Coronary artery (tissue), 2 donors: ENCODE measurements around the gene SDE2.

Source experiments
- DNase-seq: peaks from one replicate; pipeline ENCODE4 v3.0.0-alpha.2; 2017; ENCODE audit warnings: low spot score
- H3K27ac ChIP-seq, 2 donors: fragments of 200-600 bp; sonication (generic); one replicate each; pipeline ENCODE4 v1.5.1; 2016 to 2019
- H3K4me3 ChIP-seq: fragments of 200-600 bp; sonication (generic); 2 replicates; pipeline ENCODE4 v1.5.1; 2016; ENCODE audit warnings: mild to moderate bottlenecking, moderate library complexity
- TF ChIP-seq, protein P1 (sequence below): fragments of 200-600 bp; sonication (generic); IDR thresholded peaks from one replicate; pipeline ENCODE4 v1.5.1; 2019; ENCODE audit warnings: antibody characterized with exemption

SDE2 gene

DNA sequence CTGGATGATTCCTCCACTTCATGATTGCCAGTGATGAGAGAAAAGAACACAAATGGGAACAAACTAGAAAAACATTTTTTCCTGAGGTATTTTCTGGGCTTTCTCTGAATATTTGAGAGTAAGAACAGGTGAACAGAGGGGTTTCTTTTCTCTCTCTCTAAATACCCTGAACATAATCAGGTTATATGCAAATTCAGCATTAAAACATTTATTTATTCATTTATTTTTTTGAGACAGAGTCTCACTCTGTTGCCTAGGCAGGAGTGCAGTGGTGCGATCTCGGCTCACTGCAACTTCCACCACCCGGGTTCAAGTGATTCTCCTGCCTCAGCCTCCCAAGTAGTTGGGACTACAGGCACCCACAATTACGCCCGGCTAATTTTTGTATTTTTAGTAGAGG is 52.3 kb downstream of the SDE2 start:
- no peak overlapping the region for H3K4me3 ChIP-seq
- no peak overlapping the region for H3K27ac ChIP-seq
- no peak for DNase-seq
- TF ChIP-seq, protein P1, sequence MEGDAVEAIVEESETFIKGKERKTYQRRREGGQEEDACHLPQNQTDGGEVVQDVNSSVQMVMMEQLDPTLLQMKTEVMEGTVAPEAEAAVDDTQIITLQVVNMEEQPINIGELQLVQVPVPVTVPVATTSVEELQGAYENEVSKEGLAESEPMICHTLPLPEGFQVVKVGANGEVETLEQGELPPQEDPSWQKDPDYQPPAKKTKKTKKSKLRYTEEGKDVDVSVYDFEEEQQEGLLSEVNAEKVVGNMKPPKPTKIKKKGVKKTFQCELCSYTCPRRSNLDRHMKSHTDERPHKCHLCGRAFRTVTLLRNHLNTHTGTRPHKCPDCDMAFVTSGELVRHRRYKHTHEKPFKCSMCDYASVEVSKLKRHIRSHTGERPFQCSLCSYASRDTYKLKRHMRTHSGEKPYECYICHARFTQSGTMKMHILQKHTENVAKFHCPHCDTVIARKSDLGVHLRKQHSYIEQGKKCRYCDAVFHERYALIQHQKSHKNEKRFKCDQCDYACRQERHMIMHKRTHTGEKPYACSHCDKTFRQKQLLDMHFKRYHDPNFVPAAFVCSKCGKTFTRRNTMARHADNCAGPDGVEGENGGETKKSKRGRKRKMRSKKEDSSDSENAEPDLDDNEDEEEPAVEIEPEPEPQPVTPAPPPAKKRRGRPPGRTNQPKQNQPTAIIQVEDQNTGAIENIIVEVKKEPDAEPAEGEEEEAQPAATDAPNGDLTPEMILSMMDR, result no peak

DNA sequence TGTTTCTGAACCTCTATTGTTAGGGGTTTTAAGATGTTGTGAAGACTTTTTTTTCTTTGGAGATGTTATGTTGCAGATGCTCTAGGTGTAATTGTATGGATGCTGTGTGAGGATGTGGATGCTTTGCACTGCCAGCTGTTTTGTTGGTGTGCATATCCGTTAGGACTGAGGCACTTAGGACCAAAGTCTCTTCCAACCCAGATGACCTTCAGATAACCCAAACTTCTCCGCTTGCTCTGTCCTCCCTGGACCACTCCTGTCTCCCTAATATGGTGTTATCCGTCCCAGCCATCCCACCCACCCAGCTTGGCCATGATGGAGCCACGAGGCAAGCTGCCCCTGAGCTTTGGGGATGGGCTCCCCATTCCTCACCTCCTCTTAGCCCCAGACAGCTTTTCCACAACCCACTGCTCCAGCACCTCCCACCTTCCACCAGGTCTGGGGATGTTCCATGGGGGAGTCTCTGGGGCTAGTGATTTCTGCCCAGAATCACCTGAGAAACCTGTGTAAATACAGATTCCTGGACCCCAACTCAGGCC is 53.0 kb downstream of the SDE2 start:
- TF ChIP-seq, protein P1, result no peak
- no peak overlapping the region for H3K4me3 ChIP-seq
- no peak overlapping the region for H3K27ac ChIP-seq
- DNase-seq, result no peak

DNA sequence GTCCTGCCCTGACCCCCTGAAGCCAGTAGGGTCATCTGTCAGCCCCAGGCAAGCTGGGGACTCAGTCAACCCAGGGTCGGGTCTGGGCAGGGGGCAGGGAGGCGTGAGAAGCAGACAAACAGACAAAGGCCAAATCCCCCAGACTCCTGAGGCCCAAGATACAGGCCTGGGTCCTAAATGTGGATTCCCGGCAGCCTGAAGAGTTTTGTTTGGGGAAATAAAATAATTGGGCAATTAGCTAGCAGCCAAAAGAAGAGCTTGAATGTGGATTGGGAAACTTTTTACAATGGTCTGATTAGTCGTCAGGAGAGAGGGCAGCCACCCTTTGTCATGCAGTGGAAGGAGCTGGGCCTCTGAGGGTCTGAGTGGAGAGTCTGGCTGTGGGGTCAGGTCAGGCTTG is 53.6 kb downstream of the SDE2 start:
- Histone ChIP-seq H3K4me3 (no peak overlapping the region), H3K27ac (no peak overlapping the region)
- no peak for DNase-seq
- TF ChIP-seq, protein P1, result no peak

DNA sequence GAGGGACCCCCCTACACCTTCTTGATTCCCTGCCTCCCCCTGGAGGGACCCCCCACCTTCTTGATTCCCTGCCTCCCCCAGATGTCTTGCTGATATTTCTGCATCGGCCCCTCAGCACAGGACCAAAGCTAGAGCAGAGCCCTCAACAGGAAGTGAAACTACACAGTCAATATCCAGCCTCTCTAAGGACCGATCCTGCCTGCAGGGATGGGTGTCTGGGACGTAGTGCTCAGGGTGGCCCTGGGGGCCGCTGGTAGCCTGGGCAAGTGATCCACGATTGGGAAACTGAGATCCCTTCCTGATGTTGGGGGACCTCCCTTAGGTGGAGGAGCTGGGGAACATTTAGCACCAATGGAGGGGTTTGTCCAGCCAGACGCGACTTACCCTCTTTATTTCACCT is 54.2 kb downstream of the SDE2 start:
- TF ChIP-seq, protein P1, result no peak
- DNase-seq, result no peak

DNA sequence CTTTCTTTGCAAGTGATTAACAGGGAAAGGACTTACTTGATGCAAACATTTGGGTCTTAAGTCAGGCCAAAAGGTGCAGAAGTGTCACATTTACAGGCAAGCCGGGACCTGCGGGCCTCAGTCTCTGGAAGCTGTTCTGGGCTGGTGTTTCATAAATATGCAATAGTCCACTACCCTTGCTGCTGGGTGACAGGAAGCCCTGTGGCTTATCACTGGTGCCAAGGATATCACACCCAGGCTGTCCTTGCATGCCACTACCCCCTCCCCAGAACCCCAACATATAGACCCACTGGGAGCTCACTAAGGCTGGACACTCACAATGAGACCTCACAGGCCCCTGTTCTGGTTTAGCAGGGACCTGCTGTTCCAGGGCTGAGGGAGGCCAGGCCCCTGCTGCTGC is 54.8 kb downstream of the SDE2 start:
- DNase-seq, result no peak
- no peak overlapping the region for H3K27ac ChIP-seq
- H3K4me3 ChIP-seq, result no peak overlapping the region
- TF ChIP-seq, protein P1, result no peak

More for the DNA sequence above, 54.2 kb downstream of the SDE2 start:
- Histone ChIP-seq H3K27ac (no peak overlapping the region), H3K4me3 (no peak overlapping the region)

DNA sequence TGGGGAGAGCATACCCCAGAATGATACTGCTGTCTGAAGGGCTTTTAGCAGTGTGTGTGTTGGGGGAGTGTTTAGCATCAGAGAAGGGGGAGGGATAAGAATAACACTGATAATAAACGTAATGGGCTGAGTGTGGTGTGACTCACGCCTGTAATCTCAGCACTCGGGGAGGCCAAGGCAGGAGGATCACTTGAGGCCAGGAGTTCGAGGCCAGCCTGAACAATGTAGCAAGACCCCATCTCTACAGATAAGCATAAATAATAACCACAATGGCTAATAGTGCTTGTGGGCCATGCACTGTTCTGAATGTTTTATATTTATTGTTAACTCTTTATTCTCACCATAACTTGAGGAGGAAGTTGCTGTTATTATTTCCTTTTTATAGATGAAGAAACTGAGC is 55.6 kb downstream of the SDE2 start:
- TF ChIP-seq, protein P1, result no peak
- H3K4me3 ChIP-seq, result no peak overlapping the region
- no peak for DNase-seq
- no peak overlapping the region for H3K27ac ChIP-seq

DNA sequence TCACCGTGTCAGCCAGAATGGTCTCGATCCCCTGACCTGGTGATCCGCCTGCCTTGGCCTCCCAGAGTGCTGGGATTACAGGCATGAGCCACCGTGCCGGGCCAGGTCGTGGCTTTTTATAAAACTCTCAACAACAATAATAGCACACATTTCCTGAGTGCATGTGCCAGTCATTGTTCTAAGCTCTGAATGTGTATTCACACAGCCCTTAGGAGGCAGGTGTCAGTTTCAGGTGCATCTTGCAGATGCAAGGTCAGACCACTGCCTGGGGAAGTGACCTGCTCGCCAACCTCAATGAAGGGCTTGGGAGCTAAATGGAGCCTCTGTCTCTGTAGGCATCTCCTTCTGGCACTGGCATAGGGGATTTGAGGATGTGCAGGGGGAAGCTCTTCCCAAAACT is 56.6 kb downstream of the SDE2 start:
- DNase-seq, result no peak
- TF ChIP-seq, protein P1, result no peak
- Histone ChIP-seq H3K27ac (no peak overlapping the region), H3K4me3 (no peak overlapping the region)
